Neutrophil (primary cell): ENCODE results near the gene FCHSD2.

Experiments used
- H3K27ac ChIP-seq: fragments of 200-600 bp; sonication (generic); 2 replicates; pipeline ENCODE4 v1.5.1; 2016; ENCODE audit warnings: mild to moderate bottlenecking, moderate library complexity
- H3K27me3 ChIP-seq: fragments of 200-600 bp; sonication (generic); 2 replicates; pipeline ENCODE4 v1.6.0; 2016; ENCODE audit warnings: mild to moderate bottlenecking
- H3K36me3 ChIP-seq: fragments of 200-600 bp; sonication (generic); 2 replicates; pipeline ENCODE4 v1.5.1; 2017
- H3K4me1 ChIP-seq, 2 experiments: fragments of 200-600 bp in 1 of 2; sonication (generic) in 1 of 2; 1 replicate in 1 of 2; 2 replicates in 1 of 2; pipeline versions ENCODE4 v1.5.1 to v1.6.1; 2013 to 2016; ENCODE audit warnings: low read depth in 1 of 2, low read length in 1 of 2, mild to moderate bottlenecking in 1 of 2, moderate library complexity in 1 of 2; ENCODE audit not compliant: control insufficient read depth in 1 of 2, insufficient read depth in 1 of 2
- H3K4me3 ChIP-seq, 2 experiments: fragments of 200-600 bp in 1 of 2; sonication (generic) in 1 of 2; 1 replicate in 1 of 2; 2 replicates in 1 of 2; pipeline ENCODE4 v1.5.1; 2013 to 2016; ENCODE audit warnings: low read depth in 1 of 2, low read length in 1 of 2, mild to moderate bottlenecking in 1 of 2, moderate library complexity in 1 of 2
- H3K9me3 ChIP-seq: fragments of 200-600 bp; sonication (generic); 2 replicates; pipeline ENCODE4 v1.5.1; 2016
- TF ChIP-seq, protein P1 (sequence below): fragments of 200-600 bp; sonication (generic); IDR thresholded peaks from 2 replicates; pipeline ENCODE4 v1.5.1; 2016; ENCODE audit warnings: antibody characterized with exemption

FCHSD2 gene

GRCh38 chr11:73188301-73188700 lies 46.2 kb upstream of the FCHSD2 start:
- no peaks in the 10 kb centered on the region for H3K36me3 ChIP-seq
- no peaks in the 10 kb centered on the region for H3K27me3 ChIP-seq
- peak overlapping the region; percentile 89 for H3K27ac ChIP-seq
- TF ChIP-seq, protein P1, sequence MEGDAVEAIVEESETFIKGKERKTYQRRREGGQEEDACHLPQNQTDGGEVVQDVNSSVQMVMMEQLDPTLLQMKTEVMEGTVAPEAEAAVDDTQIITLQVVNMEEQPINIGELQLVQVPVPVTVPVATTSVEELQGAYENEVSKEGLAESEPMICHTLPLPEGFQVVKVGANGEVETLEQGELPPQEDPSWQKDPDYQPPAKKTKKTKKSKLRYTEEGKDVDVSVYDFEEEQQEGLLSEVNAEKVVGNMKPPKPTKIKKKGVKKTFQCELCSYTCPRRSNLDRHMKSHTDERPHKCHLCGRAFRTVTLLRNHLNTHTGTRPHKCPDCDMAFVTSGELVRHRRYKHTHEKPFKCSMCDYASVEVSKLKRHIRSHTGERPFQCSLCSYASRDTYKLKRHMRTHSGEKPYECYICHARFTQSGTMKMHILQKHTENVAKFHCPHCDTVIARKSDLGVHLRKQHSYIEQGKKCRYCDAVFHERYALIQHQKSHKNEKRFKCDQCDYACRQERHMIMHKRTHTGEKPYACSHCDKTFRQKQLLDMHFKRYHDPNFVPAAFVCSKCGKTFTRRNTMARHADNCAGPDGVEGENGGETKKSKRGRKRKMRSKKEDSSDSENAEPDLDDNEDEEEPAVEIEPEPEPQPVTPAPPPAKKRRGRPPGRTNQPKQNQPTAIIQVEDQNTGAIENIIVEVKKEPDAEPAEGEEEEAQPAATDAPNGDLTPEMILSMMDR, result no peak
- H3K9me3 ChIP-seq, result no peaks in the 10 kb centered on the region
- no peak overlapping the region for H3K4me3 ChIP-seq
- peaks cover 80 to 81% of the 10 kb centered on the region in 2 experiments for H3K4me1 ChIP-seq

- H3K4me3 ChIP-seq, result no peak overlapping the region
- H3K27me3 ChIP-seq, result no peaks in the 10 kb centered on the region
- H3K27ac ChIP-seq, result peak overlapping the region; percentile 89
- H3K9me3 ChIP-seq, result no peaks in the 10 kb centered on the region
- TF ChIP-seq, protein P1, result no peak
- peaks cover 80 to 81% of the 10 kb centered on the region in 2 experiments for H3K4me1 ChIP-seq
- H3K36me3 ChIP-seq, result no peaks in the 10 kb centered on the region
Observed at GRCh38 chr11:73187854-73188253, 45.7 kb upstream of the FCHSD2 start.

GRCh38 chr11:73186886-73187285 lies 44.8 kb upstream of the FCHSD2 start:
- TF ChIP-seq, protein P1, result no peak
- Histone ChIP-seq H3K27ac (peak overlapping the region; percentile 89), H3K4me1 (peaks cover 73% of the 10 kb centered on the region in 2 experiments), H3K27me3 (no peaks in the 10 kb centered on the region), H3K36me3 (no peaks in the 10 kb centered on the region), H3K9me3 (no peaks in the 10 kb centered on the region), H3K4me3 (no peak overlapping the region)

GRCh38 chr11:73186294-73186850 lies 44.3 kb upstream of the FCHSD2 start:
- H3K4me3 ChIP-seq, result no peak overlapping the region
- peak overlapping the region; percentile 89 for H3K27ac ChIP-seq
- no peaks in the 10 kb centered on the region for H3K27me3 ChIP-seq
- H3K4me1 ChIP-seq, result peaks cover 68 to 69% of the 10 kb centered on the region in 2 experiments
- TF ChIP-seq, protein P1, result no peak
- H3K36me3 ChIP-seq, result no peaks in the 10 kb centered on the region
- no peaks in the 10 kb centered on the region for H3K9me3 ChIP-seq

DNA sequence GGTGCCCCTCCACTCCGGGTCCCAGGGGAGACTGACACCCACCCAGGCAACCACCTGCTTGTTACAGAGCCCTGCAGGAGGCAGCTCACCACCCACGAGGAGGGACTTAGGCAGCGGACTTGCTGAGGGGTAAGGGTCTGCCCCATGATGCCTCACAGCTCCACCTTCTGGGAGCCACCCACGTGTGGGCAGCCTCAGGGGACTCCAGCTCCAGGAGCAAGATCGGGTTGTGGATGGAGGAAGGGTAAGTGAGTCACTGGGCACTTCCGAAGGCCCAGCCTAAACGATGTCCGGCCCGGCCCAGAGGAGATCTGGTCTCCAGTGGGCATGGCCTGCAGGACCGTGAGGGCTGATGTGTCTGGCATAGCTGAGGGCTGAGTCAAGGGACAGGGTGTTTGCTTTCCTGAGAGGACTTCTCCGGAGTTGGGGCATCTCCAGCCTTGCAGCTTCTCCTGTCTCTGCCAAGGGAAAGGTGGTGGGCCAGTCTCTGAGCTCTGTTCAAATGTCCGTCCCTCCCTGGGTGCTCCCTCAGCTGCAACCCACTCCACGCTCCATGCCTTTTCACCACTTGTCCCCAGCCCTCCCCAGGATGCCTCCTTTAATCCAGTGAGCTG lies 43.7 kb upstream of the FCHSD2 start:
- Histone ChIP-seq H3K36me3 (no peaks in the 10 kb centered on the region), H3K27me3 (no peaks in the 10 kb centered on the region), H3K9me3 (no peaks in the 10 kb centered on the region), H3K4me1 (peaks cover 62 to 63% of the 10 kb centered on the region in 2 experiments), H3K27ac (peak overlapping the region; percentile 89), H3K4me3 (peak overlapping the region; percentile 43 to 57)
- TF ChIP-seq, protein P1, result no peak
